Measurements from ENCODE around the gene UST.

Gene UST

GRCh38 chr6:149057464-149057840 is 310.6 kb downstream of the UST start:
- H3K27ac ChIP-seq = no peak overlapping the region
- no peaks in the 10 kb centered on the region for H3K36me3 ChIP-seq (ENCODE audit: insufficient read depth)
- no peaks in the 10 kb centered on the region for H3K4me1 ChIP-seq (ENCODE audit: low read depth, poor library complexity, severe bottlenecking)
- no peak overlapping the region for H3K4me2 ChIP-seq
- no peak overlapping the region for H3K4me3 ChIP-seq (IDR thresholded peaks at IDR 0.05; ENCODE audit: insufficient read depth, low read depth, low read length)
- no peak for TF ChIP-seq CTCF (conservative IDR thresholded peaks at IDR 0.05; ENCODE audit: low read depth, low read length)
- no peaks in the 10 kb centered on the region for H4K20me1 ChIP-seq (ENCODE audit: insufficient read depth)
- H3K9ac ChIP-seq = no peak overlapping the region
- H3K79me2 ChIP-seq (ENCODE audit: insufficient read depth, low read depth) = no peaks in the 10 kb centered on the region
- no peak overlapping the region for H2AFZ ChIP-seq (ENCODE audit: low read depth)
- H3K27me3 ChIP-seq (ENCODE audit: insufficient read depth, low read depth) = no peaks in the 10 kb centered on the region

- no peak for TF ChIP-seq CTCF (conservative IDR thresholded peaks at IDR 0.05; ENCODE audit: low read depth, low read length)
- no peak overlapping the region for H2AFZ ChIP-seq (ENCODE audit: low read depth)
- no peaks in the 10 kb centered on the region for H4K20me1 ChIP-seq (ENCODE audit: insufficient read depth)
- H3K27me3 ChIP-seq (ENCODE audit: insufficient read depth, low read depth) = no peaks in the 10 kb centered on the region
- H3K27ac ChIP-seq = no peak overlapping the region
- H3K4me1 ChIP-seq (ENCODE audit: low read depth, poor library complexity, severe bottlenecking) = no peaks in the 10 kb centered on the region
- no peaks in the 10 kb centered on the region for H3K79me2 ChIP-seq (ENCODE audit: insufficient read depth, low read depth)
- no peaks in the 10 kb centered on the region for H3K36me3 ChIP-seq (ENCODE audit: insufficient read depth)
- no peak overlapping the region for H3K4me3 ChIP-seq (IDR thresholded peaks at IDR 0.05; ENCODE audit: insufficient read depth, low read depth, low read length)
- no peak overlapping the region for H3K9ac ChIP-seq
- no peak overlapping the region for H3K4me2 ChIP-seq
Observed at GRCh38 chr6:149059557-149059956, 312.7 kb downstream of the UST start.

- Histone ChIP-seq H3K4me1 (ENCODE audit: low read depth, poor library complexity, severe bottlenecking) (no peaks in the 10 kb centered on the region), H3K27me3 (ENCODE audit: insufficient read depth, low read depth) (no peaks in the 10 kb centered on the region), H3K4me2 (no peak overlapping the region), H2AFZ (ENCODE audit: low read depth) (no peak overlapping the region), H3K9ac (no peak overlapping the region), H3K27ac (no peak overlapping the region), H3K36me3 (ENCODE audit: insufficient read depth) (no peaks in the 10 kb centered on the region), H3K79me2 (ENCODE audit: insufficient read depth, low read depth) (no peaks in the 10 kb centered on the region), H3K4me3 (IDR thresholded peaks at IDR 0.05; ENCODE audit: insufficient read depth, low read depth, low read length) (no peak overlapping the region), H4K20me1 (ENCODE audit: insufficient read depth) (no peaks in the 10 kb centered on the region)
- TF ChIP-seq CTCF (conservative IDR thresholded peaks at IDR 0.05; ENCODE audit: low read depth, low read length) = no peak
Observed at GRCh38 chr6:149060300-149060984, 313.6 kb downstream of the UST start.

GRCh38 chr6:149060985-149061760 is 314.3 kb downstream of the UST start:
- Histone ChIP-seq H3K36me3 (ENCODE audit: insufficient read depth) (no peaks in the 10 kb centered on the region), H3K4me3 (IDR thresholded peaks at IDR 0.05; ENCODE audit: insufficient read depth, low read depth, low read length) (no peak overlapping the region), H3K27ac (no peak overlapping the region), H2AFZ (ENCODE audit: low read depth) (no peak overlapping the region), H3K4me1 (ENCODE audit: low read depth, poor library complexity, severe bottlenecking) (no peaks in the 10 kb centered on the region), H3K79me2 (ENCODE audit: insufficient read depth, low read depth) (no peaks in the 10 kb centered on the region), H4K20me1 (ENCODE audit: insufficient read depth) (no peaks in the 10 kb centered on the region), H3K9ac (no peak overlapping the region), H3K4me2 (no peak overlapping the region), H3K27me3 (ENCODE audit: insufficient read depth, low read depth) (no peaks in the 10 kb centered on the region)
- no peak for TF ChIP-seq CTCF (conservative IDR thresholded peaks at IDR 0.05; ENCODE audit: low read depth, low read length)

Measured in KMS-11 (cell line).